Measurements from ENCODE around the gene LSP1. TPM values are rescaled to one million over a fixed set of nuclear protein-coding genes. Genes with fewer than 3 reads are reported as not detected.

The LSP1 gene
- total and polyA plus RNA-seq, 2 of the 8 experiments (the other 6 are each of a cell fraction or from before 2014, with no cell fraction given) = 0.03 TPM; not detected in 1

DNA sequence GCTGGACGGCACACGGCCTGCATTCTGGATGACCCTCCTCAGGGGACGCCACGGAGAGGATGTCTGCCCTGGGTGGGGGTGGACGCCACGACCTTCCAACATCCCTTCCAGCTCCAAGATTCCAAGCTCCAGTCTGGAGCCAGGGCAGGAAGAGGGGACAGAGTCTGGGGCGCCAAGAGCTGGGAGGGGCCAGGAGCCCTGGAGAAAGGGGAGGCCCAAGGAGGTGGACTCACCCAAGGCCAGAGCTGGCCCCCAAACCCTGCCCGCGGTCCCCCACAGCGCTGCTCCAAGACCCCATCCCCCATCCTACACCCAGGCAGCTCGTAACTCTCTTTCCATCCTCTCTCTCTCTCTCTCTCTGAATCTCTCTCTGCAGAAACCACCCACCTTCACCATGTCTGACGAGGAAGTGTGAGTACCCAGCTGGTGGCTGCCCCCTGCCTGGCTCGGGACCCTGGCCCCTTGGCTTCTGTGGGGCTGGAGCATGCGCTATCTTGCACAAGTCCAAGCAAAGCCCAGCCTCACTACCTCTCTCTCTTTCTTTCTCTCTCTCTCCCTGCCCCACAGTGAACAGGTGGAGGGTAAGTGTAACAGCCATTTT lies 69.7 kb downstream of the LSP1 start (continued):
- TF ChIP-seq GTF2F1 (IDR thresholded peaks at IDR 0.05; ENCODE audit: borderline replicate concordance, low read depth, low read length) = no peak
- no peak for TF ChIP-seq POLR2A (IDR thresholded peaks at IDR 0.05; ENCODE audit: control extremely low read depth in 1 of 2, low read depth in 2 of 2, low read length in 2 of 2)
- no peak for TF ChIP-seq RXRA (IDR thresholded peaks at IDR 0.05; ENCODE audit: insufficient read depth, low read depth, low read length)

All from H1 (cell line).